Activated CD4-positive, alpha-beta T cell treated with anti-CD3 and anti-CD28 coated beads for 24 hours (primary cell): Measurements from ENCODE around the gene NT5DC3.
A peak's percentile ranks its signal among the peaks of the same experiment; 100 is the strongest.
"Not testable (repeated sequence)": the region's sequence is repeated elsewhere in the genome, so short reads cannot be mapped to it uniquely, and the experiment has no call there.

ENCODE experiments used
- DNase-seq, 2 donors: peaks; one replicate each; pipeline ENCODE4 v3.0.0-alpha.2; 2020; ENCODE audit warnings: low read depth in 2 of 2

The NT5DC3 gene

DNA sequence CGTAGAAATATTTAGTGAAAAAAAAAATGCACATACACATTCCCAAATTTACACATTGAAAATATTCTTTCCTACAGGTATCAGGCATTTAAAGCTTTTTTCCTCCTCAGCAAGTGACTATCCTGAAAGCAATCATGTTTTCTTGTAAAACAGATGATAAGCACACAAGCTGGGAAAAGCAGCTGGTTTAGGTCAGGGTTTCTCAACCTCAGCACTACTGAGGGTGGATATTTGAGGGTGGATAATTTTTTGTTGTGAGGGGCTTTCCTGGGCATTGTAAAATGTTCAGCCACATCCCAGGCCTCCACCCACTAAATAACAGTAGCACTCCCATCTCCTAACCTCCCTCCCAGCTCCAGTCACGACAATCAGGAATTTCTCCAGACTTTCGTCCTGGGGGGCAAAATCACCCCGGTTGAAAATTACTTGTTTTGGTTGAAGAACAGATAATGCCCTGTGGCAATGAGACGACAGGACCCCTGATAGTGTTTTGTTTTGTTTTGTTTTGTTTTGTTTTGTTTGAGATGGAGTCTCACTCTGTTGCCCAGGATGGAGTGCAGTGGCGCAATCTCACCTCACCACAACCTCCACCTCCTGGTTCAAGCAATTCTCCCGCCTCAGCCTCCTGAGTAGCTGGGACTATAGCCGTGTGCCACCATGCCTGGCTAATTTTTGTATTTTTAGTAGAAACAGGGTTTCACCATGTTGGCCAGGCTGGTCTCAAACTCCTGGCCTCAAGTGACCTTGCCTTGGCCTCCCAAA lies 15.0 kb upstream of the NT5DC3 start:
- DNase-seq, result no peak

DNA sequence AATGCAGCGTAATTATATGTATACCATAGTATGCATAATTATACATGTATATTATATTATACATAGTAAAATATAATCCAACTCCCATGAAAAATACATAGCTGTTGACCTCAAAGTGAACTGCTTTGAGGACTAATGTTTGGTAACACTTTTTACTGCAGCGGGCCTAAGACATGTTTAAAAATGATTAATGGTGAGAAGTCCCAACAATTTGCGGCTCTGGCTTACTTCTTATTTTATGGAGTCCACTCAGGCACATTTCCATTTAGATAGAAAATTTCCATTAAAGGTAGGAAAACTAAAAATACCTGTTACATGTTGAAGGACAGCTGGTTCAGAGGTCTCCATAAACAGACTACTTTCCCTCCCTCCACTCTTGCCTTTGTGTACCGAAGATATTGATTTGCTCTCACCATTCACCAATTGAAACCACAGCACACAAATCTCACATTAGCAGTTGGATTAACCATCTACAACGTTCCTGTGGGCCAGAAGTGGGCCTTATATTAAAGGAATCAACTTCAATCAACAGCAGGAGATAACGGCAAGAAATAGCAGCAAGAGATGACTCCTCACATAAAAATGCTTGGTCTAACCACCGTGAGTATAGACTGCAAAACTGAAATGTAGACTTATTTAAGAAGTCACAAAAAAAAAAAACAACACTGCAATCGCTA lies 14.1 kb upstream of the NT5DC3 start:
- DNase-seq, result no peak

DNA sequence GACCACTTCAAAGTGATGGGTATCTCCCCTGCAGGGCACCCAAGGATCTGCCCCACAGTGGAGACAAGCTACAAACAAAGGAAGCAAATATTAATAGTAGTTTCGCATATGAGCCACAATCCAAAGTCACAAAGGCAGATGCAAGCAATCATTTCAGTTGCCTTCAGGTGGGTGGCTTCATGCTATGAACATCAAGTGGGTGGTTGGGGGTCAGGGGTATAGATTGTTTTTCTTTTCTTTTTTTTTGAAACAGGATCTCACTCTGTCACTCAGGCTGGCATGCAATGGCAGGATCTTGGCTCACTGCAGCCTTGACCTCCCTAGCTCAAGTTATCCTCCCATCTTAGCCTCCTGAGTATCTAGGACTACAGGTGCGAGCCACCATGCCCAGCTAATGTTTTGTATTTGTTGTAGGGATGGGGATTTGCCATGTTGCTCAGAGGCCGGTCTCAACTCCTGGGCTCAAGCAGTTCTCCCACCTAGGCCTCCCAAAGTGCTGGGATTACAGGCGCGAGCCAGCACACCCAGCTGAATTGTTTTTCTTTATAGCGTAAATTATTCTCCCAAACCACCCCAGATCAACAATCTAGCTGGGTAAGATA lies 13.4 kb upstream of the NT5DC3 start:
- no peak for DNase-seq

DNA sequence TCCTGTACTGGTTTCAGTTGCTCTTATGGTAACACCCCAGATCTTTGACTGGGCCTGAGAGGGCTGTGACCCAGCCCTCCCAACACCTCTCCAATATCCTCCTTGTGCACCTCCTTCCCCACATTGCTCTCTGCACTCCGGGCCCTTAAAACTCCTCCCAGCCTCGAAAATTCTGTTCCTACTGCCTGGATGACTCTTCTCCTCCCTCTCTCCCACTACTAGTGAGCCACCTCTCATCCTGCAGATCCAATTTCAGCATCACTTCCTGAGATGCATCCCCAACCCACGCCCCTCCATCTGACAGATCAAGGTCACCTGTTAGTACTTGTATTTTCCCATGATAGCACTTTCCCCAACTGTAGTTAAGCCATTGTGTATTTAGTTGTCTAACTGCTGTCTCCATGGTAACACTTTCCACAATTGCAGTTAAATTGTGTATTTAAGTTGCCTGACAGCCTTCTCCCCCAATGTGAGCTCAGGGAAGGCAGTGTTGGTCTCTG lies 11.5 kb upstream of the NT5DC3 start:
- DNase-seq, result no peak

DNA sequence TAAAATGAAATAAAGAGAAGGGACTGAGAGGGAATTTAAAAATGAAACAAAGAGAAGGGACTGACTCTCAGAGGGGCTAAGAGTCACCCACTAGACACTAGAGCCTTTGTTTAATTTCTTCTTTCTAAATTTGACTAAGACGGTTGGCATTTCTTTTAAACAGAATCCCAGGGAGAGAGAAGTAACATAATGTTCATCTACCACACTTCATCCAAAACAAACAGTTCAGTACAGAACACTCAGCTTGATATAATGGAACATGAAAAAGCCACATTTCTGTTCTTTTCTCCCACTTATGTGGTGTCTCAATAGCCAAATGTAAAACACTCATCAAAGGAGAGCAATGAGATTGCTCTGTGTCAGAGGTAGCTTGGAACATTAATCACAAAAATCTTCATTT lies 10.1 kb upstream of the NT5DC3 start:
- no peak for DNase-seq

DNA sequence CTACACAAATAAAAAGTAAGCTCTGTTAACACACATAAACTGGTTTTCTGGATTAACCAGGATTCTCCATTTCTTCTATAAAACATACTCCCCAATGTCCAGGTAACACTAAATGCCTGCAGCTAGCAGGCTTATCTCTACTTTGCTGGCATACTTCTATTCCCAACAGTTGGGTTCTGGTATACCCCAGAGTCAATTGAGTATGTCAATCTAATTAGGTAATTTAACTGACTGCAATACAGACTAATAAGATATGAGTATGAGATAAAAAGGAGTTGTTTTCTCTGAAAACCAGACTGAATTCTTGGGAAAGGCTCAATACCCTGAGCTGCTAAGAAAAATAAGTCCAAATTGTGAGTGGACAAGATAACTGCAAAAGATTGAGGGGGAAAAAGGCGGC lies 9.4 kb upstream of the NT5DC3 start:
- DNase-seq, result no peak

DNA sequence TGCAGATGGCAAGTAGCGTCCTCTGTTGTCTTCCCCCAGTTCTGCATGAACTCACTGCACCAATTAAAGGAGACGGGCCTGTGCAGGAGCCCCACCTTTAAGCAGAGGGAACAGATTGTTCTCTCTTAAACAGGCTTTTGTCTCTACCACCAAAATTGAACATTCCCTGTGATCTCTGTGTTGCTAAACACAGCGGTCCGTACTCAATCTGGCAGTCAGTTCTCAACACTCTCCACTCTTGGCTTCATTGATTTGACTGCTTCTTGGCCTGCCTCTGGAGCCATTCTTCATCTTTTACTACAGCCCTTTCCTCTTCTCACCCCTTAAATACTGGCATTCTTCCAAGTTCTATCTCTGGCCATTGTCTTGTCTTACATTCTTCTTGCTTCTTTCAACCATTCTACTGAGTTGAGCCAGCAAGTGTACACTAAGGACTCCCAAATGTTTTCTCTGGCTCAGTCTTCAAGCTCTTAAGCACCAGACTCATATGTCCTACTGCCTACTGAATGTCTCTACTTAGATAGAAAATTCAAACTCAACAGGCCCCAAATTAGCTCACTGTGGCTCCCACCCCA lies 8.0 kb upstream of the NT5DC3 start:
- DNase-seq, result no peak

DNA sequence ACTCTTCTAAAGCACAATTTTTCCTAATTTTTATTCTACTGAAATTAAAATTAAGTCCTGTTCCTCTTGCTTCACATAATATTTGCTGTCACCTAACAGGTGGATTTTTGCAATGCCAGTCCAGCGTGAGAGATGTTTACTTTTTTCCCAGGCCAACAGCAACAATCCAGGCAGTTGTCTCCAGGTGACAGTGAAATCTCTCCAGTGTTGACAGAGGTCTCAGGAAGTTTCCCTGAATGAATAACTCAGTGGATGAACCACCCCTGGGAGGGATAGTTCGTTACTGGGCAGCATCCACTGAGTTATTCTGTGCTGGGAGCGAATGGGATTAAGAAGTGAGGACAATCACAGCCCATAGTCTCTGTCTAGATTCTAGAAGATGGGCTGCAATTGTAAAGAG lies 7.1 kb upstream of the NT5DC3 start:
- DNase-seq, result no peak

DNA sequence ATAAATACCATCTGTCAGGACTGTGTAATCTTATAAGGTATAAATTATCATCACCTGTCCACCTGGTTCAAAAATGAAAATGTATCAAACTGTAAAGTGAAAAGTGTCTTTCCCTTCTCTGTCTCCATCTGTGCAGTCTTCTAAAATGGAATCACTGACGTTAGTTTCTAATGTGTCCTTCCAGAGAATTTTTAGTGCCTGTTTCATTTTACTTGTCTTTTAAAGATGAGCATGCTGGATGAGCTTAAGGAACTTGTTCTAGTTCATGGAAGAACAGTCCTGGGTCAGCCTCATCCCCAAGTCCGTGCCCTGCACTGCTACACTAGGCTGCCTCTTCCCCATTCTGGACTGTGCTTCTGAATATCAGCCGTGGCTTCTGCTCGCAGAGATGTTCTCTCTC lies 5.4 kb upstream of the NT5DC3 start:
- DNase-seq, result no peak

DNA sequence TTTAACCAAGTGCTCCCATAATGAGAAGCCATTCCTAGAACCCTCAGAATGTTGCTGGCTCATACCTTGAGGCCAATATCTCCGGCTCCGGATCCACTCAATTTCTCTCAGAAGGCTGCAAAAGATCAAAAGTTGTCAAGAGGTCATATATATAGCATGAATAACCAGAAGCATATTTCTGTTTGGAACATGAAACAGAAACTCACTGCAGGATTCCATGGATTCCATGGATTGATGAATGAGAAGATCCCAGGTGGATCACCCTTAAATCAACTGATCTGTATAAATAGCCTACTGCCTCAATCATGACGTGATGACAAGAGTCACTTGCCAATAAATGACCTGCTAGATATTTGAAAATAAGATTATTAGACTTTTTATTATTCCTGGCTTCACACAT lies 3.3 kb upstream of the NT5DC3 start:
- no peak for DNase-seq

DNA sequence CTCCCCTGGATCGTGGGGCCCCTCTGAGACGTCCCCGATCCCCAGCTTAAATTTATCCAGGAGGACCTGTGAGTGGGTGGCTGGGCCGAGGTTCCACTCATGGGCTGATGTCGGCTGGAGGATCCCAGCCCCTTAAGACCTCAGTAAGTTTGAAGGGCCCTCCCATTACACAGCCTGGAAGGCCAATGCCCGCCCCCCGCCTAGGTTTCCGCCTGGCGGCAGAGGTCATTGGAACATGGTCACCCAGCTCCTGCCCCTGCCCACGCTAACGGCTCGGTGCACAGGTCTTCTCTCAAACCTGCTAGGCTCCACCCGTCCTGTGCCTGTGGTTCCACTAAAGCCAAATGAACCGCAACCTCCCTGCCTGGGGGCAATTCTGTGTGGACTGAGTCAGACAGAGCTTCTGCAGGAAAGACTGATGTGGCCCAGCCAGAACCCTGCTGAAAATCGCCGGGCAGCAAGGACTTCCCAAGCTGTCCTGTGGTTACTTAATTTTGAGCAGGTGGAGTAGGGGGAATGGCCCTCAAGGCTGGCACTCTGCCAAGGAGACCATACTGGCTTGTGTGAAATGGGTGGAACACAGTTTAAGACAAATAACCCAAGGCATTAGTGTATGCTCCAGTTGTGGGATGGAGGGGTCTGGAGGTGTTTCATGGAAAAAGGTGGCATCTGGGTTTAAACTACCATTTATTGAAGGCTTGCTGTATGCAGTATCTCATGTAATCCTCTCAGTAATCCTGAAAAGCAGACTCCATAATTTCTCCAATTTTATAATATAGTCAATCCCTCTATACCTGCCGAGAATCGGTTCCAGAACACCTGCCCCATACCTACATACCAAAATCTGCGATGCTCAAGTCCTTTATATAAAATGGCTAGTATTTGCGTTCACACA lies 903 bp upstream of the NT5DC3 start:
- DNase-seq, result peak in 1 of 2 donors; percentile 27

DNA sequence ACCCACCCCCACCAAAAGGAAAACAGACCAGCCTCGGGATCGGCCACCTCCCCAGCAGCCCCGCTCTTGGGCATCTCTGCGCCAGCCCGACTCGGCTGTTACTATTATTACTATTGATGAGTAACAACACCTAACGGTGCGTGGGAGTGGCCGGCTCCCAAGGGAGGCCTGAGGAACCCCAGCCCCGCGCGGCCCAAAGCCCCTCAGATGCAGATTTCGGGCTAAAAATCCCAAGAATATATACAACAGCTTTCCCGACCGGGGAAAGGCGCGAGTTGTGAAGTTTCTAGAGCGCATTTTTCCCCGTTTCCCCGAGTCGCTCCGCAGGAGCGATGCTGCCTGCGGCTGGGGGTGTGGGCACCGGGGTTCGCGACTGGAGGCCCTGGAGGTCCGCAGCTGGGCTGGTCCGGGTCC lies 565 bp downstream of the NT5DC3 start:
- peak; percentile 6 to 15 for DNase-seq

DNA sequence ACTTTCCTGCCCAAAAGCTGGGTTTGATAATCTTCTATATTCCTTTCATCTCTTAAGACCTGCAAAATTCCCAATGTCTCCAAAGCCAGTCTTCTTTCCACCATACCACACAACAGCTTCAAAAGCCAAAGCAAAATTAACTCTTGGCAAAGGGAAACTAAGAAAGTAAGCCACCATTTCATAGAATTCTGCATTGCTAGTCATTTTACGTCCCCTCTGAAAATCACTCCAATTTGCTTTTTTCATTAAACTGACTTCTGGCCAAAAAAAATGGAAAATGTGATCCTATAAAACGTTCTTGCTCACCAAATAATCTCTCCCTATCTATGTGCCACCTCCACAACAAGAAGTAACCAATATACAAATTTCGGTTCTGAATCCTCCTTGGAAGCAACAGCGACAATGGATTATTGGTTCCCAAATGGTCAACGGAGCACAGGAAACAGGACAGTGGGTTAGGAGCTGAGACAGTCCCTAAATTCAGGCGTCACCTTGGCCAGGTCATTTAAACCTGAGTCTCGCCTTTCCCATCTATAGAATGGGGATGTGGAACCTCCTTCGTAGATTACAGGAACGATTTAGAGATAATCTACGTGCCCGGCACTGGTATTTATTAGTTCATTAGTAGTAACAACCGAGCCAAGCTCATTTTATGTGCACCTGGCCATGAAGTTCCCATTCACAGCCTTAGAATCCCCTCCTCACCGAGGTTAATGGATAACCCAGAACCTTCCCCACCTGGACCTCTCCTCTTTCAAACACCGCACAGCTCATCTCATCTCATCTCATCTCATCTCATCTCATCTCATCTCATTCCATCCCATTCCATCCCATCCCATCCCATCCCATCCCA lies 1.2 kb downstream of the NT5DC3 start:
- no peak for DNase-seq

DNA sequence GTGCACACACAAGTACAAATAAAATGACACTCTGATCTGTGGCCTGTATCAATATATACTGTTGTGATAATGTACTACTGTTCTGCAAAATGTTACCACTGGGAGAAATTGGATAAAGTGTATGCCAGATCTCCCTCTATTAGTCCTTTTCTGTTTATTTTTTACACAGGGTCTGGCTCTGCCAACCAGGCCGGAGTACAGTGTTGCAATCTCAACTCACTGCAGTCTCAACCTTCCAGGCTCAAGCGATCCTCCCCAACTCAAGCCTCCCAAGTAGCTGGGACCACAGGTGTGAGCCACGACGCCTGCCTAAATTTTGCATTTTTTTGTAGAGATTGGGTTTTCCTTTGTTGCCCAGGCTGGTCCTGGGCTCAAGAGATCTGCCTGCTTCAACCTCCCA lies 1.9 kb downstream of the NT5DC3 start:
- no peak for DNase-seq

DNA sequence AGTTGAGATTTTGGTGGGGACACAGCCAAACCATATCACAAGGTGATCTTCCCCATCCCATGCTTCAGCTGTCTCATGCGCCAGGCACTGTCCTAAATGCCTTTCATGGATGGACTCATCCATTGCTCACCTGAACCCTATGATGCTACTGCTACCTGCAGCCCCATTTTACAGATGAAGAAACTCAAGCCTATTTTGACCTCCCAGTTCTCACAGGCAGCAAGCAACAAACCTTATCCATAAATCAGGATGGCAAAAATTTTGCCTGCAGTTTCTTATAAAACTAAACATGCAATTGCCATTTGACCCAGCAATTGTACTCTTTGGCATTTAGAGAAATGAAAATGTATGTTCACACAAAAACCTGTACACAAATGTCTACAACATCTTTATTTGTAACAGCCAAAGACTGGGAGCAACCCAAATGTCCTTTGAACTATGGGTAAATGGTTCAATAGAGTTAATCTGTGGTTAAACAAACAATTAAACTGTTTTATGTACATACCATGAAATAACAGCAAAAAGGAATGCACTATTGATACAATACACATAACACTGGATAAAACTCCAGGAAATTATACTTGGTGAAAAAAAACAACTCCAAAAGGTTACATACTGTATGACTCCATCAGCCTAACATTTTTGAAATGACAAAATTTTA lies 2.6 kb downstream of the NT5DC3 start:
- no peak for DNase-seq

DNA sequence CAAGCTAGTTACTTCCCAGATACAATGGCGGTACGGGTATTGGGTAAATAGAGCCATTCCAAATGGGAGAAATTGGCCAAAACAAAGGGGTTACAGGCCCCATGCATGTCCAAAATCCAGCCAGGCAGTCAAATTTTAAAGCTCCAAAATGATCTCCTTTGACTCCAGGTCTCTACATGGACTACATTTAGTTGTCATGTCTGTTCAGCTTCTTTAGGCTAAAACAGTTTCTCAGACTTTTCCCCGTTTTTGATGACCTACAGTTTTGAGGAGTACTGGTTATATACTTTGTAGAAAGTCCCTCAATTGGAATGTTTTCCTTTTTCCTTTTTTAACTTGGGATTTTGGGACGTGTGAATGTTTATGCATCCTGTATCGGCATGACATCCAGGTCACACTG lies 4.7 kb downstream of the NT5DC3 start:
- no peak for DNase-seq

DNA sequence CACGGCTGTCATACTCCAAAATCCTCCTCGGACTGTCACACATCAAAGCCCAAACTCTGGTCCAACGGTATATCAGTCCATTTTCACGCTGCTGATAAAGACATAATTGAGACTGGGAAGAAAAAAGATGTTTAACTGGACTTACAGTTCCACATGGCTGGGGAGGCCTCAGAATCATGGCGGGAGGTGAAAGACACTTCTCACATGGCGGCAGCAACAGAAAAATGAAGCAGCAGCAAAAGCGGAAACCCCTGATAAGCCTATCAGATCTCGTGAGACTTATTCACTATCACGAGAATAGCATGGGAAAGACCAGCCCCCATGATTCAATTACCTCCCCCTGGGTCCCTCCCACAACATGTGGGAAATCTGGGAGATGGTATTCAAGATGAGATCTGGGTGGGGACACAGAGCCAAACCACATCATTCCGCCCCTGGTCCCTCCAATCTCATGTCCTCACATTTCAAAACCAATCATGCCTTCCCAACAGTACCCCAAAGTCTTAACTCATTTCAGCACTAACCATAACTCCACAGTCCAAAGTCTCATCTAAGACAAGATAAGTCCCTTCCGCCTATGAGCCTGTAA lies 5.2 kb downstream of the NT5DC3 start:
- DNase-seq, result not testable (repeated sequence)

DNA sequence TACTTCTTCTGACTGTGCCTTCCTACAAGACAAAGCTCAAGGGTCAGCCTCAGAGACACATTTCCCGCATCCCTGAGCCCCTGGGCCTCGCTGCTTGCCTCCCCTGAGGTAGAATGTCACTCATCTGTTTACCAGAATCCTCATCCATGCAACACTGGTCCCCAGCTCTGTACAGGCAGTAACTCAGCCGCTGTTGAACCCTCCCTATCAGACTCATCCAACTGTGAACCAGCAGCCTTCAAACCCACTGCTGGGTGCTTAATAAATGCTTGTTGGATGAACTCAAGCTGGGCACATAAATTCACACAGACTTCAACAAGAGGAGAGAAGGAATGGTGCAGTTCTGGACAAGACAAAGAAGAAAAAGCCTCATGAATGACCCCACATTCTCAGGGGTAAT lies 6.1 kb downstream of the NT5DC3 start:
- DNase-seq, result no peak

DNA sequence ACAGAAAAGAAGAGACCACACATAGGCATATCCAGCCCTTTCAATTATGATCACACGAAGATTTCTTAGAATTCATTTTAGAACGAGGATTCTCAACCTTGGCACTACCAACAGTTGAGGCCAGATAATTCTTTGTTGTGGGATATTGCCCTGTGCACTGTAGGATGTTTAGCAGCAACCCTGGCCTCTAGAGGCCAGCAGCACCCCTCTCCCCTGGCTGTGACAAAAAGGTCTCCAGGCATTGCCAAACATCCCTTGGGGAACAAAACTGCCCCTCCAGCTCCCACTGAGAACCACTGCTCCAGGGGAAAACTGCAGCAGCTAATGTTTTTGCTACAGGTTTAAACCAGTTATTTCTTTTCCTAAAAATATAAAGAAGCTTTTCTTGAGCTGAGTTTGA lies 7.1 kb downstream of the NT5DC3 start:
- no peak for DNase-seq
